Anterior cingulate cortex (tissue), 58 donors: Measurements from ENCODE around the gene VWA8.
"Not testable (repeated sequence)": the region's sequence is repeated elsewhere in the genome, so short reads cannot be mapped to it uniquely, and the experiment has no call there.

ENCODE experiments used
- DNase-seq, 58 donors: peaks; one replicate each; lab custom pipeline; 2025; lab: John Stamatoyannopoulos, UW

VWA8 gene

DNA sequence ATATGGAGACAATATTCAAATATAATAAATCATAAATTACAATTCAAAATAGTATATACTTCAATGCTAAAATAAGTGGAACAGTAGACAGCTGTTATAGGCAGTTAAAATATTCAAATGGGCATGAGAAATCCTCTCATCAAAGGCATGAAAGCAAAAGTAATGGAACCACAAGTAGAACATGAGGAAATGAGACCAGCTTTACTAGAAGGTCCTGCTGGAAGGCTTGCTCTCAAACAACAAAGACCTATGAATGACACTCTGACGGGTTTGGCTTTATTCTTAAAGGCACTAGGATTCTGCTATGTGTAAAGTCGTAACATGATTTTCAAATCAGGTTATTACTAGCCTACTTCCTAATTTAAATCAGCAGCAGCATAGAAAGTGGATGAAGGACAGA lies 148.1 kb downstream of the VWA8 start:
- no peak for DNase-seq

DNA sequence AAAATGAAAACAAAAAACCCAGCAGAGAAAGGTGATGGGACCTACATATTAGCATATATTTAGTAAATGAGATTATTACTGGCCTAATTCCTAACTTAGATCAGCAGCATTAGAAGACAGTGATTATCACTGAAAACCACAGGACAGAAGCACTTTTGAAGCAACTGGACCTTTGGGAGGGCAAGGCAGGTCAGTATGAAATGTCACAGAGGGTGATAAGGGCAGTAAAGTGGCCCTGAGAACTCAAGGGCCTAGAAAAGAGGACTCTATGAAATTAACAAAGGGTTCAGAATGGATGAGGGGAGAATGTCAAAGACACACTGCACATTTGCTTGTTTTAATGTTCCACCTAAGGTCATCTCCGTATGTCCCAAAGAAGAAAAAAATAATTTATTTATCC lies 148.7 kb downstream of the VWA8 start:
- DNase-seq = no peak

DNA sequence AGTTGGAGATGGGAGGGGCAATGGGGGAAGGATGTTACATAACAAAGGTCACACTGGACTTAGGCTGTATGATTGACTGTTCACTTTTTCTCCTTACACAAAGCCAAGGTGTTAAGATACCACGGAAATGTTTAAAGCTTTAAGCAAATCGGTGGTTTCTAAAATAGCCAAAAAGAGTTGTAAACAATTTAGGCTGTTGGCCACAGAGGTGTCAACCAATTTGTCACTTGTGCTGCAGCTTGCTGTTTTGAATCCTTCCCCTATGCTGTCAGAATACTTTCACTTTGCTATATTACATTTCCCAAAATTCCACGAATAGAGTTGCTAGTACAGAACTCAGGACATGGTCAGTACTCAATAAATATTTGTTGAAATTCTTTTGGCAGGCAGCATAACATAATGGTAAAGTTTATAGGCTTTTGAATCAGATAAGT lies 149.3 kb downstream of the VWA8 start:
- DNase-seq = no peak

DNA sequence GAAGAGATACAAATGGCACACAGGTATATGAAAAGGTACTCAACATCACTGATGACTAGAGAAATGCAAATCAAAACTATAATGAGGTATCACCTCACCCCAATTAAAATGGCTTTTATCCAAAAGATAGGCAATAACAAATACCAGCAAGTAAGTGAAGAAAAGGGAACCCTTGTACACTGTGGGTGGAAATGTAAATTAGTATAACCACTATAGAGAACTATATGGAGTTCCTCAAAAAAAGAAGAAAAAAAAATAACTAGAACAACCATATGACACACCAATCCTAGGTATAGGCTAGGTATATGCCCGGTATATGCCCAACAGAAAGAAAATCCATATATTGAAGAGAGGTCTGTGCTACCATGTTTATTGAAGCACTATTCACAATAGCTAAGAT lies 150.9 kb downstream of the VWA8 start:
- no peak for DNase-seq

DNA sequence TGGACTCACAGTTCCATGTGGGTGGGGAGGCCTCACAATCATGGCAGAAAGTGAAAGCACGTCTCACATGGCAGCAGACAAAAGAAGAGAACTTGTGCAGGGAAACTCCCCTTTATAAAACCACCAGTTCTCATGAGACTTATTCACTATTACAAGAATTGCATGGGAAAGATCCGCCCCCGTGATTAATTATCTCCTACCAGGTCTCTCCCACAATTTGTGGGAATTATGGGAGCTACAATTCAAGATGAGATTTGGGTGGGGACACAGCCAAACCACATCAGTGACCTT lies 157.5 kb downstream of the VWA8 start:
- not testable (repeated sequence) for DNase-seq

DNA sequence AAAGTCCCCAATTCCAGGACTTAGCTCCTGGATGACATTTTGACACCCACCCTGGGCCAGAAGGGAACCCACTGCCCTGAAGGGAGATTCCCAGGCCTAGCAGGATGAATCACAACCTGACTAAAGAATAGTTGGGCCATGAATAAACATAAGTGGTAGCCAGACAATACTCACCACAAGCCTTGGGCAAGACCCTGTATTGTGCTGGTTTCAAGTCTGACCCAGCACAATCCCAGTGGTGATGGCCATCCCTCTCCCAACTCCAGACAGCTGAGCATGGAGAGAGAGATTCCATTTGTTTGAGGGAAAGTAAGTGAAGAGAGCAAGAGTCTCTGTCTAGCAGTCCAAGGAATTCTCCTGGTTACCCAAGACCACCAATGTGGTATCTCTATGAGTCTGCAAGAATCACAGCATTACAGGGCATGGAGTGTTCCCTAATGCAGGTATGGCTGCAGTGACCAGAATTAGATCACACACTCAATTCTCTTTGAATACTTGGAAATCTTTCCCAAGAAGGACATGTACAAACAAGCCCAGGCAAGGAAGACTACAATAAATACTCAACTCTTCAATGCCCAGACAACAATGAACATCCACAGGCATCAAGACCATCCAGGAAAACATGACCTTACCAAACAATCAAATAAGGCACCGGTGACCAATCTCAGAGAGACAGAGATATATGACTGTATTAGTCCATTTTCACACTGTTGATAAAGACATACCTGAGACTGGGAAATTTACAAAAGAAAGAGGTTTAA lies 158.0 kb downstream of the VWA8 start:
- no peak for DNase-seq

DNA sequence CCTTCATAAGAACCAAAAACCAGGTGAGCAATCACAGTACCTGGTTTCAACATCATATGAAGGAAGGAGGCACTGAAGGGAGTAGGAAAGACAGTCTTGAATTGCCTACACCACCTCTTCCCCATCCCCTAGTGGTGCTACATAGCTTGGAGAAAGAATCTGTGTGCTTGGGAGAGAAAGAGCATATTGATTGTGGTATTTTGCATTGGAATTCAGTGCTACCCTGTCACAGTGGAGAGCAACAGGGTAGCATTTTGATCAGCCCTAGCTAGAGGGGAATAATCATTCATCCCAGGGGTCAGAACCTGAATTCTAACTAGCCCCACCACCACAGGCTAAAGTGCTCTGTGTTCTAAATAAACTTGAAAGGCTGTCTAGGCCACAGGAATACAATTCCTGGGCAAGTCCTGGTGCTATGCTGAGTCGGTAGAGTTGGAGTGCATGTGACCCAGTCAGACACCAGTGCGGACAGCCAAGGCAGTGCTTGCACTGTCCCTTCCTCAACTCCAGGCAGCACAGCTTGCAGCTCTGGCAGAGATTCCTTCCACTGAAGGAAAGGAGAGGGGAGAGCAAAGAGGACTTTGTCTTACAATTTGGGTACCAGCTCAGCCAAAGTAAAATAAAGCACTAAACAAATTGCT lies 158.7 kb downstream of the VWA8 start:
- DNase-seq = no peak

DNA sequence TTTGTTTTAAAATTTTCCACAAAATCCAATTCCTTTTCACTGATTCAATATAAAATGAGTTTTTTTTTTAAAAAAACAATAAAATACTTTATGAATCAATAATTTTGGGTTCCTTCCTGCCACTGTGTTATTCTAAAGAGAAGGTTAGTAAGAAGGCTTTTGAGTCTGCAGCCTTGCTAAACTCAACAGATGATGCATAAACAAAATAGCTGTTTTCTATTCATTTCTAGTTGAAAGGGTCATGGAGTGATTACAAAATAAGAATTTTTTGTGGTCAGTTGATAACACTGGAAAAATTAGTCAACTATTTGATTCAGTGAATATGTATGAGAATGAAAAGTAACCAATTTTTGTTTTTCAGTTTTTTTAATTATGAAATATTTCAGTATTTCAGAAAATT lies 169.9 kb downstream of the VWA8 start:
- no peak for DNase-seq

DNA sequence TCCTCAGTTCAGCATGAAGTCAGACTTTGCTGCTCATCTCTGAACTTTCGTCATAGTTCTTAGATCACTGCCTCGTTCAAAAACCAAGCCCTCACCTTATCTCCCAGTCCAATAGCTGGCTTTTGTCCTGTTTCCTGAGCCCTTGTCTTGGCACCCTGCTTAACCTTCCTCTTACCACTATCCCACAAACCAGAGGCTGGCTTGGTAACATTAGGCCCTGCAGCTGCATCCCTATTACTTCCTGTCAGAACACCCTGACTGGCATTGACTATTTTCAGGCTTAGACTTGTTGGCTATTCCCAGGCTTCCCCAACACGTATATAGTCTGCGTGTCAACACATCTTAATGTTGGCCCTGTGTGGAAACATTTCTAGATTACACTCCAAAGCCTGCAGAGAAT lies 172.4 kb downstream of the VWA8 start:
- no peak for DNase-seq

DNA sequence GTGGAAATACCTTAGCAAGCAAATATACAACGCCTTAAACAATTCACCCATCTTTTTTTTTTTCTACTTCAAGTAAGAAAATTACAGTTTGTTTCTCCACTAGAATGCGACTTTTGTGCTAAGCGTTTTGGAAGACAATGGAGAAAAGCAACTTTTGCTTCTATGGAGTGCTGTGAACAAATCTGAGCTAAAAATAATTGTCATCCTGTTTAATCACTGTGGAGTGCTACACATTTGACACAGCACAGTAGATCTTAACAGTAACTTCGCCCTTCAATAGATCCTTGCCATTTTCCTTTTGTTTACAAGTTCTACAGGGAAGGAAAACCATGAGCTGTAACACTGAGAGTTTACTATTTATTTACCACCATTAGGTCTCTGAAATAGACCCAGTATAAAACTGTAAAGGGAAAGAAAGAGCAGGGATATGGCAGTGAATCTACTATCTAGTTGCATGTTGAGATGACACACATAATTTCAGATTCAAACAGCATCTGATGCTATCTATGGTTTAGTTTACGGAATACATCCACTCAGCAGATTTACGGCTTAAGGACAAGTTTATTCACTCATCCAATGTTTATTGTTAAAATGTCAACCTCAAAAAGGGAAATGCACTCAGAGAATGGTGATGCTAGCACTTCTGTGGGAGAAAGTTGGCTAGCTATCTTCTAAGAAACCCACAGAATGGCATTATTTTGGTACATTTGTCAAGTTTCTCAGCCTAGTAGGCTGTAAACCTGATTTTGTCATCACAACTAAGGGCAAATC lies 175.3 kb downstream of the VWA8 start:
- no peak for DNase-seq

DNA sequence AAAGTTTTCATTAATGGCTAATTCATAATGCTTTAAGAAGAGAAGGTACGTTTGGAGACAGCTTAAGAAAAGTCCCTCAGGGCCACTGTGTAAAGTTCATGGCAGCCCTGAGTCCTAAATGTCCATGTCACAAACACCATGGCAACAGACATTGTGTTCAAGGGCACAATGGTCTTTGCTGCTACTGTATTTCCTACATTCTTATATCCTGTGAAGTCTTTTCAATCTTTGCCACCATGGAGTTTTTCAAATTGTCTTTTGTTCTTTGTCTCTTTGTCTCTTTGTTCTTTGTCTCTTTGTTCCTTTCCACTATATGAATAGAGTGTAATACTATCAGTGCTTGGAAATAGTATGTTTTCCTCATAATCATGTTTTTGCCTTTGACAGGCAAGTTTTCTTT lies 178.8 kb downstream of the VWA8 start:
- peak in 5 of 58 donors; percentile 3 to 66 (median 15) for DNase-seq

DNA sequence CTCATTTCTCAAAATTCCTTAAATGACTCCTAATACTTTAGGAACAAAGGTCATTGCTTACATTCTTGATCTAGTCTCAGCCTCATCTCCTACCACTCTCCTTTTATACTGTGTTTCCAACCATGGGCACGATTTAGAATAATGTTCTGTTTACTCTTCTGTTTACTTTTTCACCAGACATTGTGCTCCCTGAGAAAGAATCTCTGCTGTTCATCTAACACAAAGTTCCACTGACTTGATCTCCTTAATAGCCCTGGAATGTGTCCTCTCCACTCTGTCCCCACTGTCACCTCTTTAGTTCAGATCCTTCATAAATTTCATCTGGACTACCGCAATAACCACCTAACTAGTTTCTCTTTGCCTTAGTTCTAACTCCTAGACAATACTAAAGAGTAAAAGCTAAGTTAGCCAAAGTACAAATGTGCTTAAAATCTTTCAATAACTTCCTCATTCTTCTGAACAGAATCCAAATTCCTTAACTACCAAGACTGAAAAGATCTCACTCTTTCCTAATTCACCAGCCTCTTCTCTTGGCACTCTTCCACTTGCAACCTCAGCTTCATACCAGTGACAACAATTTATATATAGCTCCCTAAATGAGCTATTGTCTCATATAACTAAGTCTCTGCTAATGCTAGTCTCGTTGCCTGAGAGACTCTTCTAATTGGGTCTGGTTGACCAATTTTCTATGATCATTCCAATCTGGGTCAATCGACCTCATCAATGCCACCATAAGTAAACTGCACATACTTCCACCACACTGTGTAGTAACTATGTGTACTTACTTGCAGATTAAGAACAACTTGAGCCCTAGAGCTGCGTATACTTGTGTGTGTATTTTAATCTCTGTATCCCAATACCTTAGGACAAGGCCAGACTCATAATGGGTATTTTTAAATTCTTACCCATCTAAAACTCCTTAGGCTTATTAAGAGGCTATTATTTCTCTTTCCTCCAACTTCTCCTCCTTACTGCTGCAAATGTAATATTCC lies 179.9 kb downstream of the VWA8 start:
- DNase-seq = no peak

DNA sequence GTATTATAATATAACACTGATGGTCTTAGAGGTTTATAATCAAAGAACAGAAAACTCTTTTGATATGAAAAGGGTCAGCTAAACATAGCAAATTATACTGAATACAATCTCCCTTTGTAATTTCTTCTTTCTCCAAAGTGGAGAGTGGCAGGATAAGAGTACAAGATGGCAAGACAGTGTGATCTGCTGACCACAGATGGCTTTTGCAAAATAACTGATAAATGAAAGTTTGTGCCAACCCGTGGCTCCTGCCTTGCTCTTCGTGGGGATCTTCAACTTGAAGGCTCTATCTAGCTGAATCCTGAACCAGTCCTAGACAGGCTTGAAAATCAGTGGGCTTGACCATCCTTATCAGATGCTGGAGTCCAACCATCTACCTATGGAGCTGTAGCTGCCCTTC lies 185.7 kb downstream of the VWA8 start:
- no peak for DNase-seq

DNA sequence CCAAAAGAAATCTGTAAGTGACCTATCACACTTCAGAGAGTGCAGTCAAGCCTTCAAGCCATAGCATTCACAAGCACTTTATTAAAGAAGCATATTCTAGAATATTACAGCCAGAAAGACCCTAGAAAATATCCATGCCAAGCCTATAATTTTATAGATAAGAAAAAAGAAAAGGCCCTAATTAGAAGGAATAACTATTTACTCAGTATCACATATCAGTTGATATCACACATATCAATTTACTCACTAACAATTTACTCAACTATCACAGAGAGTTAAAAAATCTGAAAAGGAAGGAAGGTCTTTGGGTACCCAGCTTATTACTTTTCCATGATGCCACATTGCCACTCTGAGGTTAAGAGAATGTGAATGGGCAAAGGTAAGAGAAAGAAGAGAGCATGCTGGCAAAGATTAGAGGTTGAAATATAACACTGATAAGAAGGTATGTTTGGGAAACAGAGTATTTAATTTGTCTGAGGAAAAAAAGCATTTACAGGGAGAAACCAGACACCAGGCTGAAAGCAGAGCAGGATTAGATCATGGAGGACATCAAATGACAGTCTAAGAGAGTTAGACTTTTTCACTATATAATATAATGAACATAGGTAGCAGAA lies 186.2 kb downstream of the VWA8 start:
- DNase-seq = no peak

DNA sequence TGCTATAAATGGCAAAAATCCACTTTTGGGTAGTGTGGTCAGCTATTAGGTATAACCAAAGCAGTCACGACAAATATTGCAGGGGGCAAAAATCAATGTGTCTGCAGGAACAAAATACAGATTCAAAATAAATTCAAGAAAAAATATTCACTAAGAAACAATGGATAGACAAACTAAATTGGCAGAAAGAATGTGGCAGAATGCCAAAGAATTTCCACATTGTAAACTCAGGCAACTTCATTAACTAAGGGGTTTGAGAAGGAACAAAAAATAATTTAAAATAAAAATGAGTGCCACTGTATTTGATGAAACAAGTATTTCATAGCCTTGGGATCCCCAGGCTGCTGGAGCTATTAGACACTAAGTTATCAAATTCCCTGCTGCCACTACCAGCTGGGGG lies 193.1 kb downstream of the VWA8 start:
- DNase-seq = no peak

DNA sequence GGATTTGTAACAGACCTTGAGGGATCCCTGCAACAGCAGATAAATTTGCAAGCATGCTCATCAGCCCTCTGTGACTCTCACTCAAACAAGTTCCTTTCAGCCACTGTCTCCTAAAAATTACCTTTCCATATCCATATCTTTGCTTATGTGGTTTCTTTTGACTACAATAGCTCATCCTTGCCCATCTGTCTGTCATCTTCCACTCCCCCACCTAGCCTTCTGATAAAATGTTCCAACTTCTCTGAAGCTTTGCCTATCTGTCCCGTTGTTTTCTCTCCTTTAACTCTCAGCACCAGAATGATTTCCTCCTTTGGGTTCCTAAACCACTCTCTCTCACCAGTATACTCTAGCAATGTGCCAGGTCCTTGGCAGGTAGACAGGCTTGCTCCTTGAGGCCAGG lies 194.5 kb downstream of the VWA8 start:
- DNase-seq = no peak

DNA sequence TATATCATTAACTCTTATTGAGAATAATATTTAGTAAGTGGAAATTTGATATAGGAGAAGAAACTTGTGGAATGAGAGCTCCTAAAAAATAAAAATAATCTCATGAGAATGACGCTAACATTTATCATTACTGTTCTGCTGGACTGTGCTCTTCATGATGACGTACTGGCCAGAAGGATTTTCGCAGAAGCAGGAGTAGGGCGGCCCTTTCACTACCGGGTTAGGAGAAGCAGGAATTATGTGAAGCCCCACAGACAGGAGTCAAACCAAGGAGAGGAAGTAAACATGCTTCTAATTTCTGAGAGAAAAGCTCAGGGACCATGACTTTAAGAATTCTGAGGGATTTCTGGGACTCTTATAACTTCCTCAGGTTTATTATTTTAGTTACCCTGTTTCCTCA lies 195.1 kb downstream of the VWA8 start:
- DNase-seq = no peak

DNA sequence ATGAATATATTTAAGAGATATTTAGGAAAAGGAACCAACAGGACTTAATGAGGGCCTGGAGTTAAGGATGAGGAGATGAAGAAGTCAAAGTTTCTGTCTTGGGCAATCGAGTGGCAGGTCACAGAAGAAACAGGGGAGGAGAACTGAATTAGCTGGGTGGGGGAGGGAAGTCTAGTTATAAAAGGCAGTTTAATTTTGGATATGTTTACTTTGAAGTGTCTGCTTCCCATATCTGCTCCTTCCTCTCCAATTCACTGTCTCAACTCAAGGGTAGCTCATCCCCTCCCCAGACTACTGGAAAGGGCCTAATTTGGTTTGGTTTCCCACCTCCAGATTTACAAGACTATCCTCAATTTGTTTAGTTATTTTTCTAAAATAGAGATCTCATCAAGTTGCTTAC lies 195.9 kb downstream of the VWA8 start:
- DNase-seq = no peak

DNA sequence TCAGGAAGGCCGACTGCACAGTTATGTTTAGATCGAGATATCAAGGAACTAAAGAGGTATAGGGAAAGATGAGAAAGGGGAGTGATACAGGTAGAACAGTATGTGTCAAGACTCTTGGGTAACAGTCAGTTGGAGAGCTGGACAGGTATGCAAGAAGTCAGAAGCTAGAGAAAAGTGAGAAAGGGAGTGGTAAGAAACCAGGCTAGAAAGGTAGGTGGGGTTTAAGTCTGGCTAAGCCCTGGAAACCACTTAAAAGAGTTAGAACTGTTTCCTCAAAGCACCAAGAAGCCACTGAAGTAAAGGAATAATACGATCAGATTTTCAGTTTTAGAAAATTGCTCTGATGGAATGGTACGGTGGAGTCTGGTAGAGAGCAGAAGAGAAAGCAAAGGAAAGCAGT lies 196.4 kb downstream of the VWA8 start:
- DNase-seq = no peak

DNA sequence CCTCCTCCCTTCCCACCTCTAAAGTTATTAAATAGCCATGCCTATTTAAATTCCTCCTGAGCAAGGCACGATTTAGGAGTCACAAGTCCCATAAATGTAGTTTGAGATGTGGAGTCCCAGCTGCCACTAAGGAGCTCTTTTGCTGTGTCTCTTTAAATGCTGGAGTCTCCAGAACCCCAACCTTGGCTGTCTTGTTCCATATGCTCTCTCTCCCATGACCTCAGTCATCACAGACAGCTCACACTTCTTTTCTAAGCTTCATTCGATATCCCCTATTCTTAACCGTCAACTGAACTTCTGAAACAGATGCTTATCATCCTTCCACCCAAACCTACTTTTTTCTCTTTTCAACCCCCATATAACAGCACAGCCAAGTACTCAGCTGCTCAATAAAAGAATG lies 197.1 kb downstream of the VWA8 start:
- DNase-seq = no peak
